Muscle of leg (tissue), 11 donors: ENCODE data around the gene GMDS. TPM values are rescaled to one million over a fixed set of nuclear protein-coding genes. Genes with fewer than 3 reads are reported as not detected.

Experiments
- DNase-seq: peaks from one replicate; pipeline ENCODE4 v3.0.0; 2013
- H3K27ac ChIP-seq: one replicate; pipeline ENCODE4 v1.5.1; 2013; ENCODE audit warnings: mild to moderate bottlenecking, low read length, control low read depth
- H3K27me3 ChIP-seq: one replicate; pipeline ENCODE4 v1.6.1; 2013; ENCODE audit warnings: low read length; ENCODE audit not compliant: control insufficient read depth, insufficient read depth
- H3K36me3 ChIP-seq: one replicate; pipeline ENCODE4 v1.6.1; 2013; ENCODE audit warnings: low read length; ENCODE audit not compliant: control insufficient read depth, insufficient read depth
- H3K4me1 ChIP-seq: one replicate; pipeline ENCODE4 v1.6.1; 2013; ENCODE audit warnings: low read length; ENCODE audit not compliant: control insufficient read depth, insufficient read depth
- H3K4me3 ChIP-seq: one replicate; pipeline ENCODE4 v1.5.1; 2013; ENCODE audit warnings: low read length, control low read depth
- H3K9me3 ChIP-seq: replicated peaks from 2 replicates; pipeline ENCODE4 v1.6.1; 2013; ENCODE audit warnings: low read depth, low read length; ENCODE audit not compliant: control insufficient read depth
- WGBS: methylation state at CpG from one replicate; pipeline ENCODE4 v1.1.5; 2013; ENCODE audit warnings: missing lambda C conversion rate; ENCODE audit not compliant: insufficient coverage; 5-methylcytosine and 5-hydroxymethylcytosine counted together
- polyA plus RNA-seq, 8 donors: library from polyadenylated mRNA; unstranded; fragments of 120-200 nt; gene quantifications; one replicate each; pipeline versions ENCODE4 v1.2.1 to v1.2.3, GENCODE V29; 2013; ENCODE audit warnings: inconsistent platforms in 1 of 8, low replicate concordance in 1 of 8; ENCODE audit not compliant: insufficient read length in 8 of 8, insufficient read depth in 1 of 8
- total RNA-seq: library from RNA; stranded (reverse); fragments of 120-200 nt; gene quantifications from one replicate; pipeline ENCODE4 v1.2.4, GENCODE V29; 2013

GMDS gene
- total and polyA plus RNA-seq, 9 donors = 3.9 to 17.0 (median 11.9) TPM

- Histone ChIP-seq H3K4me3 (no peak overlapping the region), H3K4me1 (no peaks in the 10 kb centered on the region), H3K27ac (no peak overlapping the region), H3K27me3 (no peaks in the 10 kb centered on the region), H3K36me3 (no peaks in the 10 kb centered on the region), H3K9me3 (no peaks in the 10 kb centered on the region)
- no CpG with 5 or more reads among the region's 2 CpGs for WGBS
- DNase-seq = no peak
These were observed 281.8 kb downstream of the GMDS start for GRCh38 chr6:1963596-1963995.

GRCh38 chr6:1962201-1962600 is 283.2 kb downstream of the GMDS start:
- Histone ChIP-seq H3K27ac (no peak overlapping the region), H3K27me3 (no peaks in the 10 kb centered on the region), H3K36me3 (no peaks in the 10 kb centered on the region), H3K4me1 (no peaks in the 10 kb centered on the region), H3K4me3 (no peak overlapping the region), H3K9me3 (no peaks in the 10 kb centered on the region)
- no CpG with 5 or more reads among the region's 3 CpGs for WGBS
- no peak for DNase-seq

- Histone ChIP-seq H3K4me1 (no peaks in the 10 kb centered on the region), H3K27me3 (no peaks in the 10 kb centered on the region), H3K36me3 (no peaks in the 10 kb centered on the region), H3K9me3 (no peaks in the 10 kb centered on the region), H3K27ac (no peak overlapping the region), H3K4me3 (no peak overlapping the region)
- 87% methylated on average over 3 of the region's 13 CpGs for WGBS
- DNase-seq = no peak
These were observed 284.8 kb downstream of the GMDS start for GRCh38 chr6:1960486-1961142.

GRCh38 chr6:1958257-1958656 is 287.1 kb downstream of the GMDS start:
- no peak overlapping the region for H3K4me3 ChIP-seq
- WGBS = no CpG with 5 or more reads among the region's 4 CpGs
- no peak overlapping the region for H3K27ac ChIP-seq
- no peaks in the 10 kb centered on the region for H3K36me3 ChIP-seq
- H3K9me3 ChIP-seq = no peaks in the 10 kb centered on the region
- no peaks in the 10 kb centered on the region for H3K4me1 ChIP-seq
- no peak for DNase-seq
- H3K27me3 ChIP-seq = no peaks in the 10 kb centered on the region

GRCh38 chr6:1957746-1958145 is 287.7 kb downstream of the GMDS start:
- WGBS = 100% methylated on average over 2 of the region's 5 CpGs
- H3K4me3 ChIP-seq = no peak overlapping the region
- no peaks in the 10 kb centered on the region for H3K36me3 ChIP-seq
- H3K27ac ChIP-seq = no peak overlapping the region
- no peaks in the 10 kb centered on the region for H3K9me3 ChIP-seq
- H3K27me3 ChIP-seq = no peaks in the 10 kb centered on the region
- H3K4me1 ChIP-seq = no peaks in the 10 kb centered on the region
- no peak for DNase-seq

- DNase-seq = no peak
- H3K27ac ChIP-seq = no peak overlapping the region
- no peaks in the 10 kb centered on the region for H3K4me1 ChIP-seq
- no peaks in the 10 kb centered on the region for H3K9me3 ChIP-seq
- no peaks in the 10 kb centered on the region for H3K36me3 ChIP-seq
- H3K4me3 ChIP-seq = no peak overlapping the region
- WGBS = 90% methylated on average over 9 of the region's 14 CpGs
- no peaks in the 10 kb centered on the region for H3K27me3 ChIP-seq
These were observed 292.6 kb downstream of the GMDS start for GRCh38 chr6:1952740-1953360.

GRCh38 chr6:1950631-1951030 is 294.8 kb downstream of the GMDS start:
- Histone ChIP-seq H3K27me3 (no peaks in the 10 kb centered on the region), H3K27ac (no peak overlapping the region), H3K36me3 (no peaks in the 10 kb centered on the region), H3K4me1 (no peaks in the 10 kb centered on the region), H3K9me3 (no peaks in the 10 kb centered on the region), H3K4me3 (no peak overlapping the region)
- DNase-seq = no peak
- 81% methylated on average over 5 of the region's 6 CpGs for WGBS

- no peak for DNase-seq
- H3K4me1 ChIP-seq = no peaks in the 10 kb centered on the region
- no peak overlapping the region for H3K4me3 ChIP-seq
- no peaks in the 10 kb centered on the region for H3K36me3 ChIP-seq
- H3K27me3 ChIP-seq = no peaks in the 10 kb centered on the region
- H3K9me3 ChIP-seq = no peaks in the 10 kb centered on the region
- H3K27ac ChIP-seq = no peak overlapping the region
- WGBS = no CpG with 5 or more reads among the region's 2 CpGs
These were observed 295.9 kb downstream of the GMDS start for GRCh38 chr6:1949538-1949937.

- no peak for DNase-seq
- H3K4me1 ChIP-seq = no peaks in the 10 kb centered on the region
- no peak overlapping the region for H3K4me3 ChIP-seq
- no peaks in the 10 kb centered on the region for H3K9me3 ChIP-seq
- H3K27me3 ChIP-seq = no peaks in the 10 kb centered on the region
- H3K27ac ChIP-seq = no peak overlapping the region
- H3K36me3 ChIP-seq = no peaks in the 10 kb centered on the region
- WGBS = no CpG with 5 or more reads among the region's 4 CpGs
These were observed 297.5 kb downstream of the GMDS start for GRCh38 chr6:1947922-1948321.

GRCh38 chr6:1946583-1946982 is 298.8 kb downstream of the GMDS start:
- Histone ChIP-seq H3K27me3 (no peaks in the 10 kb centered on the region), H3K27ac (no peak overlapping the region), H3K36me3 (no peaks in the 10 kb centered on the region), H3K4me3 (no peak overlapping the region), H3K9me3 (no peaks in the 10 kb centered on the region), H3K4me1 (no peaks in the 10 kb centered on the region)
- no peak for DNase-seq
- WGBS = 86% methylated on average over 2 of the region's 3 CpGs
